OCI-LY1 (cell line): Measurements from ENCODE around the gene GRID2.

Experiments
- H2AFZ ChIP-seq: fragments of 200-600 bp; sonication (generic), shearing (Covaris generic); 2 replicates; pipeline ENCODE4 v1.6.0; 2014; ENCODE audit warnings: antibody characterized with exemption, mild to moderate bottlenecking, low read length
- H3F3A ChIP-seq: fragments of 200-600 bp; sonication (generic), shearing (Covaris generic); 2 replicates; pipeline ENCODE4 v1.6.0; 2014; ENCODE audit warnings: mild to moderate bottlenecking, antibody characterized with exemption, low read length, moderate library complexity; ENCODE audit not compliant: insufficient read depth
- H3K27ac ChIP-seq: fragments of 200-600 bp; sonication (generic); 2 replicates; pipeline ENCODE4 v1.5.1; 2014; ENCODE audit warnings: low read length, mixed run types, mild to moderate bottlenecking, low read depth; ENCODE audit not compliant: poor library complexity, severe bottlenecking
- H3K27me3 ChIP-seq: fragments of 200-600 bp; sonication (generic); 2 replicates; pipeline ENCODE4 v1.6.0; 2014; ENCODE audit warnings: antibody characterized with exemption, mild to moderate bottlenecking, low read length, moderate library complexity; ENCODE audit not compliant: insufficient read depth
- H3K36me3 ChIP-seq: fragments of 200-600 bp; sonication (generic); 2 replicates; pipeline ENCODE4 v1.6.1; 2014; ENCODE audit warnings: mild to moderate bottlenecking, antibody characterized with exemption, low read length, moderate library complexity, mixed read lengths; ENCODE audit not compliant: insufficient read depth
- H3K4me1 ChIP-seq: fragments of 200-600 bp; sonication (generic); 2 replicates; pipeline ENCODE4 v1.5.1; 2014; ENCODE audit warnings: mild to moderate bottlenecking, low read length, moderate library complexity; ENCODE audit not compliant: insufficient read depth, severe bottlenecking
- H3K4me2 ChIP-seq: fragments of 200-600 bp; sonication (generic), shearing (Covaris generic); 2 replicates; pipeline ENCODE4 v1.6.1; 2014; ENCODE audit warnings: low read length
- H3K4me3 ChIP-seq: fragments of 200-600 bp; sonication (generic); 2 replicates; pipeline ENCODE4 v1.5.1; 2014; ENCODE audit warnings: low read length, low read depth, mild to moderate bottlenecking, mixed read lengths; ENCODE audit not compliant: poor library complexity, severe bottlenecking
- H3K79me2 ChIP-seq: fragments of 200-600 bp; shearing (Covaris generic); 2 replicates; pipeline ENCODE4 v1.6.1; 2016; ENCODE audit warnings: mixed run types, low read length, mixed read lengths; ENCODE audit not compliant: insufficient read depth
- H3K9ac ChIP-seq: fragments of 200-600 bp; sonication (generic), shearing (Covaris generic); 2 replicates; pipeline ENCODE4 v1.6.1; 2014; ENCODE audit warnings: mild to moderate bottlenecking, low read length, mixed read lengths
- H3K9me2 ChIP-seq: fragments of 200-600 bp; sonication (generic), shearing (Covaris generic); 2 replicates; pipeline ENCODE4 v1.6.1; 2014; ENCODE audit warnings: low read depth, mild to moderate bottlenecking, low read length, mixed read lengths
- H3K9me3 ChIP-seq: fragments of 200-600 bp; shearing (Covaris generic); 2 replicates; pipeline ENCODE4 v1.6.1; 2014; ENCODE audit warnings: low read length, mixed read lengths
- H4K20me1 ChIP-seq: fragments of 200-600 bp; sonication (generic), shearing (Covaris generic); 2 replicates; pipeline ENCODE4 v1.6.0; 2016; ENCODE audit warnings: mild to moderate bottlenecking, low read length; ENCODE audit not compliant: insufficient read depth
- CTCF ChIP-seq: fragments of 200-600 bp; sonication (generic), shearing (Covaris generic); IDR thresholded peaks from 2 replicates; pipeline ENCODE4 v1.5.1; 2017; ENCODE audit warnings: mild to moderate bottlenecking, antibody characterized with exemption, low read length, moderate library complexity, mixed read lengths
- EZH2 ChIP-seq: fragments of 200-600 bp; sonication (generic), shearing (Covaris generic); IDR thresholded peaks from 2 replicates; pipeline ENCODE4 v1.8.0; 2017; ENCODE audit warnings: borderline replicate concordance, mixed run types, mild to moderate bottlenecking, antibody characterized with exemption, low read length, moderate library complexity, mixed read lengths

Gene GRID2

GRCh38 chr4:93317057-93317456 is 1013.3 kb downstream of the GRID2 start:
- H3K36me3 ChIP-seq, result no peaks in the 10 kb centered on the region
- H3K4me2 ChIP-seq, result no peak overlapping the region
- no peaks in the 10 kb centered on the region for H4K20me1 ChIP-seq
- no peak overlapping the region for H3K9ac ChIP-seq
- H3K27me3 ChIP-seq, result no peaks in the 10 kb centered on the region
- no peaks in the 10 kb centered on the region for H3K79me2 ChIP-seq
- no peak overlapping the region for H2AFZ ChIP-seq
- TF ChIP-seq EZH2 (no peak), CTCF (no peak)
- no peak overlapping the region for H3K27ac ChIP-seq
- peaks cover 8% of the 10 kb centered on the region for H3K4me1 ChIP-seq
- no peaks in the 10 kb centered on the region for H3K9me2 ChIP-seq
- no peak overlapping the region for H3K4me3 ChIP-seq
- H3K9me3 ChIP-seq, result no peaks in the 10 kb centered on the region
- H3F3A ChIP-seq, result no peaks in the 10 kb centered on the region

GRCh38 chr4:93317561-93317960 is 1013.8 kb downstream of the GRID2 start:
- no peak overlapping the region for H2AFZ ChIP-seq
- no peak overlapping the region for H3K4me2 ChIP-seq
- H3K79me2 ChIP-seq, result no peaks in the 10 kb centered on the region
- H3K4me1 ChIP-seq, result peaks cover 3% of the 10 kb centered on the region
- no peak for TF ChIP-seq CTCF
- no peak for TF ChIP-seq EZH2
- no peaks in the 10 kb centered on the region for H4K20me1 ChIP-seq
- H3K9me3 ChIP-seq, result no peaks in the 10 kb centered on the region
- no peaks in the 10 kb centered on the region for H3F3A ChIP-seq
- no peaks in the 10 kb centered on the region for H3K36me3 ChIP-seq
- H3K27ac ChIP-seq, result no peak overlapping the region
- no peaks in the 10 kb centered on the region for H3K27me3 ChIP-seq
- no peak overlapping the region for H3K4me3 ChIP-seq
- no peaks in the 10 kb centered on the region for H3K9me2 ChIP-seq
- no peak overlapping the region for H3K9ac ChIP-seq

- Histone ChIP-seq H4K20me1 (no peaks in the 10 kb centered on the region), H3K4me3 (no peak overlapping the region), H3K27me3 (no peaks in the 10 kb centered on the region), H3K79me2 (no peaks in the 10 kb centered on the region), H3K4me1 (no peaks in the 10 kb centered on the region), H2AFZ (no peak overlapping the region), H3F3A (no peaks in the 10 kb centered on the region), H3K9me2 (no peaks in the 10 kb centered on the region), H3K9ac (no peak overlapping the region), H3K9me3 (no peaks in the 10 kb centered on the region), H3K27ac (no peak overlapping the region), H3K4me2 (no peak overlapping the region), H3K36me3 (no peaks in the 10 kb centered on the region)
- no peak for TF ChIP-seq CTCF
- TF ChIP-seq EZH2, result no peak
Measured at GRCh38 chr4:93319041-93319440, 1015.3 kb downstream of the GRID2 start.
